SK-N-SH treated with all-trans-retinoic acid at 6 μM for 48 hours (cell line): ENCODE results near the gene LRRC23.
"Not testable (repeated sequence)": the region's sequence is repeated elsewhere in the genome, so short reads cannot be mapped to it uniquely, and the experiment has no call there.

Source experiments
- ATAC-seq: fragments of 200-7000 bp; cut with Tn5 transposase; 3 replicates; pipeline ENCODE4 v1.9.1; 2020; ENCODE audit warnings: mild to moderate bottlenecking, moderate library complexity
- BACH2 ChIP-seq: fragments of 250-450 bp; sonication (Bioruptor Pico); IDR thresholded peaks from 2 replicates; pipeline ENCODE4 v1.9.0; 2021; ENCODE audit warnings: mild to moderate bottlenecking, borderline replicate concordance
- CSDC2 ChIP-seq: fragments of 250-450 bp; sonication (Bioruptor Pico); IDR thresholded peaks from 2 replicates; pipeline ENCODE4 v1.5.0; 2020; ENCODE audit warnings: mild to moderate bottlenecking, moderate library complexity
- ESRRG ChIP-seq: fragments of 250-450 bp; sonication (Bioruptor Pico); IDR thresholded peaks from 2 replicates; pipeline ENCODE4 v1.6.1; 2021; ENCODE audit warnings: mild to moderate bottlenecking
- GLIS3 ChIP-seq: fragments of 250-450 bp; sonication (Bioruptor Pico); IDR thresholded peaks from 2 replicates; pipeline ENCODE4 v1.5.0; 2020; ENCODE audit warnings: mild to moderate bottlenecking, moderate library complexity
- ISL1 ChIP-seq: fragments of 250-450 bp; sonication (Bioruptor Pico); IDR thresholded peaks from 2 replicates; pipeline ENCODE4 v2.1.2; 2022; ENCODE audit warnings: mild to moderate bottlenecking, moderate library complexity
- OSR1 ChIP-seq: fragments of 250-450 bp; sonication (Bioruptor Pico); IDR thresholded peaks from 2 replicates; pipeline ENCODE4 v1.8.0; 2022; ENCODE audit warnings: moderate library complexity, mild to moderate bottlenecking, inconsistent platforms
- PATZ1 ChIP-seq: fragments of 250-450 bp; sonication (Bioruptor Pico); IDR thresholded peaks from 2 replicates; pipeline ENCODE4 v1.8.0; 2020; ENCODE audit warnings: mild to moderate bottlenecking, moderate library complexity, borderline replicate concordance
- POU6F1 ChIP-seq: fragments of 250-450 bp; sonication (Bioruptor Pico); IDR thresholded peaks from 2 replicates; pipeline ENCODE4 v1.8.0; 2021; ENCODE audit warnings: low read depth, mild to moderate bottlenecking, moderate library complexity, borderline replicate concordance
- PPARA ChIP-seq: fragments of 250-450 bp; sonication (Bioruptor Pico); IDR thresholded peaks from 2 replicates; pipeline ENCODE4 v1.5.0; 2020; ENCODE audit warnings: mild to moderate bottlenecking, borderline replicate concordance
- RARB ChIP-seq: fragments of 250-450 bp; sonication (Bioruptor Pico); IDR thresholded peaks from 2 replicates; pipeline ENCODE4 v1.8.0; 2021; ENCODE audit warnings: mild to moderate bottlenecking, moderate library complexity
- SNAI2 ChIP-seq: fragments of 250-450 bp; sonication (Bioruptor Pico); IDR thresholded peaks from 2 replicates; pipeline ENCODE4 v1.5.0; 2020; ENCODE audit warnings: mild to moderate bottlenecking, moderate library complexity
- TCF4 ChIP-seq: fragments of 250-450 bp; sonication (Bioruptor Pico); IDR thresholded peaks from 2 replicates; pipeline ENCODE4 v1.8.0; 2021; ENCODE audit warnings: mild to moderate bottlenecking, moderate library complexity, borderline replicate concordance
- TOX ChIP-seq: fragments of 250-450 bp; sonication (Bioruptor Pico); IDR thresholded peaks from 2 replicates; pipeline ENCODE4 v1.8.0; 2021; ENCODE audit warnings: mild to moderate bottlenecking, moderate library complexity, borderline replicate concordance
- TSHZ2 ChIP-seq: fragments of 250-450 bp; sonication (Bioruptor Pico); IDR thresholded peaks from 2 replicates; pipeline ENCODE4 v1.5.0; 2020; ENCODE audit warnings: mild to moderate bottlenecking, moderate library complexity
- ZC3H10 ChIP-seq: fragments of 250-450 bp; sonication (Bioruptor Pico); IDR thresholded peaks from 2 replicates; pipeline ENCODE4 v1.5.1; 2021; ENCODE audit warnings: mild to moderate bottlenecking, moderate library complexity
- ZFP3 ChIP-seq: fragments of 250-450 bp; sonication (Bioruptor Pico); IDR thresholded peaks from 2 replicates; pipeline ENCODE4 v1.5.0; 2020; ENCODE audit warnings: mild to moderate bottlenecking, moderate library complexity
- ZNF565 ChIP-seq: fragments of 450-650 bp; formaldehyde crosslinking; conservative IDR thresholded peaks from 2 replicates; pipeline ENCODE4 v1.5.0; 2020; ENCODE audit warnings: low read depth, mild to moderate bottlenecking, moderate library complexity
- ZNF70 ChIP-seq: fragments of 450-650 bp; formaldehyde crosslinking; IDR thresholded peaks from 2 replicates; pipeline ENCODE4 v1.5.0; 2020; ENCODE audit warnings: mild to moderate bottlenecking, moderate library complexity
- TF ChIP-seq, protein P1 (sequence below): fragments of 250-450 bp; sonication (Bioruptor Pico); IDR thresholded peaks from 2 replicates; pipeline ENCODE4 v1.5.1; 2020; ENCODE audit warnings: low read depth, mild to moderate bottlenecking, moderate library complexity
- TF ChIP-seq, protein P2 (sequence below): fragments of 250-450 bp; sonication (Bioruptor Pico); IDR thresholded peaks from 2 replicates; pipeline ENCODE4 v1.5.1; 2021; ENCODE audit warnings: mild to moderate bottlenecking, moderate library complexity

The LRRC23 gene

GRCh38 chr12:6905414-6906040, 905 bp downstream of the LRRC23 start:
- no peak for ATAC-seq
- TF ChIP-seq TCF4 (CRISPR knock-in tag) (no peak), ZFP3 (CRISPR knock-in tag) (no peak), ZNF70 (CRISPR knock-in tag) (no peak), ZNF565 (CRISPR knock-in tag) (no peak), PATZ1 (no peak), CSDC2 (no peak), SNAI2 (no peak), TOX (CRISPR knock-in tag) (no peak), OSR1 (CRISPR knock-in tag) (no peak), BACH2 (CRISPR knock-in tag) (no peak), RARB (CRISPR knock-in tag) (no peak), PPARA (CRISPR knock-in tag) (no peak), TSHZ2 (CRISPR knock-in tag) (no peak), GLIS3 (CRISPR knock-in tag) (no peak), ESRRG (CRISPR knock-in tag) (no peak)
- TF ChIP-seq, protein P1, sequence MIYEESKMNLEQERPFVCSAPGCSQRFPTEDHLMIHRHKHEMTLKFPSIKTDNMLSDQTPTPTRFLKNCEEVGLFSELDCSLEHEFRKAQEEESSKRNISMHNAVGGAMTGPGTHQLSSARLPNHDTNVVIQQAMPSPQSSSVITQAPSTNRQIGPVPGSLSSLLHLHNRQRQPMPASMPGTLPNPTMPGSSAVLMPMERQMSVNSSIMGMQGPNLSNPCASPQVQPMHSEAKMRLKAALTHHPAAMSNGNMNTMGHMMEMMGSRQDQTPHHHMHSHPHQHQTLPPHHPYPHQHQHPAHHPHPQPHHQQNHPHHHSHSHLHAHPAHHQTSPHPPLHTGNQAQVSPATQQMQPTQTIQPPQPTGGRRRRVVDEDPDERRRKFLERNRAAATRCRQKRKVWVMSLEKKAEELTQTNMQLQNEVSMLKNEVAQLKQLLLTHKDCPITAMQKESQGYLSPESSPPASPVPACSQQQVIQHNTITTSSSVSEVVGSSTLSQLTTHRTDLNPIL (CRISPR knock-in tag), result no peak
- TF ChIP-seq, protein P2, sequence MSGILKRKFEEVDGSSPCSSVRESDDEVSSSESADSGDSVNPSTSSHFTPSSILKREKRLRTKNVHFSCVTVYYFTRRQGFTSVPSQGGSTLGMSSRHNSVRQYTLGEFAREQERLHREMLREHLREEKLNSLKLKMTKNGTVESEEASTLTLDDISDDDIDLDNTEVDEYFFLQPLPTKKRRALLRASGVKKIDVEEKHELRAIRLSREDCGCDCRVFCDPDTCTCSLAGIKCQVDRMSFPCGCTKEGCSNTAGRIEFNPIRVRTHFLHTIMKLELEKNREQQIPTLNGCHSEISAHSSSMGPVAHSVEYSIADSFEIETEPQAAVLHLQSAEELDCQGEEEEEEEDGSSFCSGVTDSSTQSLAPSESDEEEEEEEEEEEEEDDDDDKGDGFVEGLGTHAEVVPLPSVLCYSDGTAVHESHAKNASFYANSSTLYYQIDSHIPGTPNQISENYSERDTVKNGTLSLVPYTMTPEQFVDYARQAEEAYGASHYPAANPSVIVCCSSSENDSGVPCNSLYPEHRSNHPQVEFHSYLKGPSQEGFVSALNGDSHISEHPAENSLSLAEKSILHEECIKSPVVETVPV, result no peak

- ATAC-seq, result not testable (repeated sequence)
Measured at GRCh38 chr12:6908141-6908540, 3.5 kb downstream of the LRRC23 start.

GRCh38 chr12:6909421-6910145, 5.0 kb downstream of the LRRC23 start:
- ATAC-seq, result no peak

More at GRCh38 chr12:6909421-6910145, 5.0 kb downstream of the LRRC23 start:
- TF ChIP-seq ZNF70 (CRISPR knock-in tag) (no peak), SNAI2 (no peak), BACH2 (CRISPR knock-in tag) (no peak), PPARA (CRISPR knock-in tag) (no peak), TSHZ2 (CRISPR knock-in tag) (no peak), RARB (CRISPR knock-in tag) (no peak), ISL1 (CRISPR knock-in tag) (no peak), ESRRG (CRISPR knock-in tag) (no peak), GLIS3 (CRISPR knock-in tag) (no peak), POU6F1 (CRISPR knock-in tag) (no peak), OSR1 (CRISPR knock-in tag) (no peak), CSDC2 (no peak), TCF4 (CRISPR knock-in tag) (no peak), PATZ1 (no peak), ZC3H10 (CRISPR knock-in tag) (no peak), ZNF565 (CRISPR knock-in tag) (no peak)
